MM.1S (cell line): ENCODE data around the gene GPA33.

Source experiments
- DNase-seq: peaks from one replicate; pipeline ENCODE4 v3.0.0-alpha.2; 2015
- H2AFZ ChIP-seq: fragments of 300-600 bp; sonication (generic); 2 replicates; pipeline ENCODE4 v1.6.0; 2016; ENCODE audit warnings: antibody characterized with exemption, low read length
- H3F3A ChIP-seq: fragments of 300-600 bp; sonication (generic); 2 replicates; pipeline ENCODE4 v1.6.1; 2016; ENCODE audit warnings: mild to moderate bottlenecking, antibody characterized with exemption, low read length, moderate library complexity, mixed read lengths; ENCODE audit not compliant: insufficient read depth
- H3K27ac ChIP-seq: fragments of 300-600 bp; sonication (generic); 2 replicates; pipeline ENCODE4 v1.5.1; 2016; ENCODE audit warnings: mild to moderate bottlenecking, low read length
- H3K27me3 ChIP-seq: fragments of 300-600 bp; sonication (generic); replicated peaks from 2 replicates; pipeline ENCODE4 v1.6.0; 2016; ENCODE audit warnings: low read length; ENCODE audit not compliant: insufficient read depth
- H3K36me3 ChIP-seq: fragments of 300-600 bp; sonication (generic); replicated peaks from 2 replicates; pipeline ENCODE4 v1.6.1; 2016; ENCODE audit warnings: mild to moderate bottlenecking, low read length, mixed read lengths; ENCODE audit not compliant: insufficient read depth
- H3K4me1 ChIP-seq: fragments of 300-600 bp; sonication (generic); 2 replicates; pipeline ENCODE4 v1.6.1; 2016; ENCODE audit warnings: low read length, mixed read lengths
- H3K4me2 ChIP-seq: fragments of 300-600 bp; sonication (generic); 2 replicates; pipeline ENCODE4 v1.6.0; 2016; ENCODE audit warnings: low read depth, low read length
- H3K4me3 ChIP-seq: fragments of 300-600 bp; sonication (generic); 2 replicates; pipeline ENCODE4 v1.5.1; 2016; ENCODE audit warnings: low read length, mixed read lengths
- H3K79me2 ChIP-seq: fragments of 300-600 bp; sonication (generic); 2 replicates; pipeline ENCODE4 v1.6.1; 2016; ENCODE audit warnings: mixed run types, low read length, mixed read lengths
- H3K9ac ChIP-seq: fragments of 300-600 bp; sonication (generic); 2 replicates; pipeline ENCODE4 v1.6.1; 2016; ENCODE audit warnings: low read length, mixed read lengths
- H3K9me2 ChIP-seq: fragments of 300-600 bp; sonication (generic); replicated peaks from 2 replicates; pipeline ENCODE4 v1.6.1; 2016; ENCODE audit warnings: mild to moderate bottlenecking, low read length, mixed read lengths; ENCODE audit not compliant: insufficient read depth
- H3K9me3 ChIP-seq: fragments of 300-600 bp; sonication (generic); replicated peaks from 2 replicates; pipeline ENCODE4 v1.6.1; 2016; ENCODE audit warnings: mild to moderate bottlenecking, low read length, mixed read lengths; ENCODE audit not compliant: insufficient read depth
- H4K20me1 ChIP-seq: fragments of 300-600 bp; sonication (generic); 2 replicates; pipeline ENCODE4 v1.6.1; 2016; ENCODE audit warnings: mild to moderate bottlenecking, low read length, moderate library complexity, mixed read lengths; ENCODE audit not compliant: insufficient read depth
- CTCF ChIP-seq: fragments of 300-600 bp; sonication (generic); IDR thresholded peaks from 2 replicates; pipeline ENCODE4 v1.5.1; 2016; ENCODE audit warnings: antibody characterized with exemption, low read length, mixed read lengths
- EZH2 ChIP-seq: fragments of 300-600 bp; sonication (generic); optimal IDR thresholded peaks from 2 replicates; pipeline ENCODE3; 2017; ENCODE audit warnings: low read depth, mild to moderate bottlenecking, antibody characterized with exemption, low read length, mixed read lengths
- EZH2phosphoT487 ChIP-seq: fragments of 300-600 bp; sonication (generic); IDR thresholded peaks from 2 replicates; pipeline ENCODE4 v1.6.1; 2018; ENCODE audit warnings: antibody characterized with exemption, low read length

GPA33 gene

GRCh38 chr1:167119696-167120095, 29.5 kb upstream of the GPA33 start:
- no peak overlapping the region for H2AFZ ChIP-seq
- H3F3A ChIP-seq, result no peaks in the 10 kb centered on the region
- no peaks in the 10 kb centered on the region for H3K36me3 ChIP-seq
- no peak overlapping the region for H3K4me2 ChIP-seq
- H3K27me3 ChIP-seq, result no peaks in the 10 kb centered on the region
- no peaks in the 10 kb centered on the region for H4K20me1 ChIP-seq
- H3K9me2 ChIP-seq, result no peaks in the 10 kb centered on the region
- H3K9me3 ChIP-seq, result no peaks in the 10 kb centered on the region
- H3K9ac ChIP-seq, result no peak overlapping the region
- no peaks in the 10 kb centered on the region for H3K79me2 ChIP-seq
- no peak overlapping the region for H3K4me3 ChIP-seq
- DNase-seq, result no peak
- no peak overlapping the region for H3K27ac ChIP-seq
- no peaks in the 10 kb centered on the region for H3K4me1 ChIP-seq
- TF ChIP-seq CTCF, result no peak
- no peak for TF ChIP-seq EZH2
- no peak for TF ChIP-seq EZH2phosphoT487

- H3K4me3 ChIP-seq, result no peak overlapping the region
- H3K4me1 ChIP-seq, result no peaks in the 10 kb centered on the region
- H4K20me1 ChIP-seq, result no peaks in the 10 kb centered on the region
- DNase-seq, result no peak
- no peaks in the 10 kb centered on the region for H3K9me2 ChIP-seq
- H3K9me3 ChIP-seq, result no peaks in the 10 kb centered on the region
- H3K4me2 ChIP-seq, result no peak overlapping the region
- no peaks in the 10 kb centered on the region for H3K27me3 ChIP-seq
- no peak overlapping the region for H3K27ac ChIP-seq
- H3F3A ChIP-seq, result no peaks in the 10 kb centered on the region
- no peak overlapping the region for H2AFZ ChIP-seq
- H3K79me2 ChIP-seq, result no peaks in the 10 kb centered on the region
- no peak overlapping the region for H3K9ac ChIP-seq
- TF ChIP-seq CTCF (no peak), EZH2phosphoT487 (no peak), EZH2 (no peak)
- H3K36me3 ChIP-seq, result no peaks in the 10 kb centered on the region
Measured at GRCh38 chr1:167118188-167118587, 28.0 kb upstream of the GPA33 start.

GRCh38 chr1:167117225-167117624, 27.0 kb upstream of the GPA33 start:
- H3F3A ChIP-seq, result no peaks in the 10 kb centered on the region
- H3K36me3 ChIP-seq, result no peaks in the 10 kb centered on the region
- H3K9ac ChIP-seq, result no peak overlapping the region
- no peaks in the 10 kb centered on the region for H3K79me2 ChIP-seq
- H3K27ac ChIP-seq, result no peak overlapping the region
- no peak overlapping the region for H3K4me3 ChIP-seq
- TF ChIP-seq EZH2phosphoT487 (no peak), EZH2 (no peak), CTCF (no peak)
- no peaks in the 10 kb centered on the region for H3K9me3 ChIP-seq
- no peaks in the 10 kb centered on the region for H3K4me1 ChIP-seq
- H3K9me2 ChIP-seq, result no peaks in the 10 kb centered on the region
- no peak for DNase-seq
- H3K27me3 ChIP-seq, result no peaks in the 10 kb centered on the region
- no peaks in the 10 kb centered on the region for H4K20me1 ChIP-seq
- no peak overlapping the region for H2AFZ ChIP-seq
- no peak overlapping the region for H3K4me2 ChIP-seq

GRCh38 chr1:167116174-167116573, 26.0 kb upstream of the GPA33 start:
- Histone ChIP-seq H3K4me3 (no peak overlapping the region), H3K4me1 (no peaks in the 10 kb centered on the region), H3K9ac (no peak overlapping the region), H2AFZ (no peak overlapping the region), H4K20me1 (no peaks in the 10 kb centered on the region), H3F3A (no peaks in the 10 kb centered on the region), H3K4me2 (no peak overlapping the region), H3K9me2 (no peaks in the 10 kb centered on the region), H3K79me2 (no peaks in the 10 kb centered on the region), H3K36me3 (no peaks in the 10 kb centered on the region), H3K27ac (no peak overlapping the region), H3K9me3 (no peaks in the 10 kb centered on the region), H3K27me3 (no peaks in the 10 kb centered on the region)
- no peak for TF ChIP-seq EZH2
- no peak for TF ChIP-seq CTCF
- TF ChIP-seq EZH2phosphoT487, result no peak
- DNase-seq, result no peak
